Measurements from ENCODE around the gene CAPZA1.

Gene CAPZA1

GRCh38 chr1:112704934-112705627 is 85.4 kb downstream of the CAPZA1 start:
- H3K27ac ChIP-seq (ENCODE audit: low read length): no peak overlapping the region
- H3K4me3 ChIP-seq (ENCODE audit: low read length): peak overlapping the region; percentile 66
- peaks cover 18% of the 10 kb centered on the region for H3K36me3 ChIP-seq (ENCODE audit: insufficient read depth, low read depth, low read length)
- peak overlapping the region; percentile 68 for H3K9ac ChIP-seq (ENCODE audit: low read depth, low read length)
- no peaks in the 10 kb centered on the region for H3K9me3 ChIP-seq (ENCODE audit: insufficient read depth, low read depth, low read length)
- H3K27me3 ChIP-seq (ENCODE audit: insufficient read depth, low read length): peaks cover 58% of the 10 kb centered on the region
- H3K4me1 ChIP-seq (ENCODE audit: insufficient read depth, low read length): peaks cover 34% of the 10 kb centered on the region

DNA sequence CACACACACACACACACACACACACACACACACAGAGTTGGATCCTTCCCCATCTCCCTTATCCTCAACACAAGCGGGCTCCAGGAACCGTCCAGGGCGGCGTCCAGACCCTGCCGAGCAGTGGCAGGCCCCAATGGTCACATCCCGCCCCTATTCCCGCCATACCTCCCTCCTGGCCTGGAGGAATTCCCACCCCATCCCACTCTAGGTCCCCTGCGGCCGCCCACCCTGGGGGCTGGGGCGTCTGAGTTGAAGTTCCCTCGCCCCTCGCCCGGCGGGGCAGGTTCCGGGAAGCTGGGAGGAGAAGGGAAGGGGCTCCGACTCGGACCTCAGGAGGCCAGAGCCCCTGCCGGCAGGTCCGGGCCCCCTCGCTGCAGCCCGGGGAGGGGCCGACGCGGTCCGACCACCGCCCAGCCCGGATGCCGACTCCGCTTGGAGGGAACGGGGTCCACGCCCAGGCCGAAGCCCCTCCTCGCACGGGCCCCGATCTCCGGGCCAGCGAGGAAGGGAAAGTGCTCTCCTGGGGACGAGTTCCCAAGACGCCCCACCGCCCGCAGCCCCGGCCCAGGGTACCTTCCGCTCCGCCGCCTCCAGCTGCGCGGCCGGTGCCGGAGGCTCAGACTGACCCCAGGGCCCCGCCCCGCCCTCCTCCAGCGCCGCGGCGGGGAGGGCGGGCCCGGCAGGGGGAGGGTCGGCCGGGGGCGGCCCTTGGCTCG is 87.0 kb downstream of the CAPZA1 start, which contains the start of gene RHOC:
TSS of gene RHOC (minus strand) at position 623 of the 716 bp plus-strand sequence. CDS start 3,328 bp downstream, outside the sequence.
- Histone ChIP-seq H3K9ac (ENCODE audit: low read depth, low read length) (peak within 1 kb of the TSS; percentile 53; the same call in 1 of the 2 replicates), H3K4me3 (ENCODE audit: low read length) (peak within 1 kb of the TSS; percentile 66), H3K4me1 (ENCODE audit: insufficient read depth, low read length) (peaks cover 25% of the 10 kb centered on the region), H3K9me3 (ENCODE audit: insufficient read depth, low read depth, low read length) (no peaks in the 10 kb centered on the region), H3K27ac (ENCODE audit: low read length) (no peak within 1 kb of the TSS), H3K36me3 (ENCODE audit: insufficient read depth, low read depth, low read length) (peaks cover 13% of the 10 kb centered on the region), H3K27me3 (ENCODE audit: insufficient read depth, low read length) (peaks cover 60% of the 10 kb centered on the region)

DNA sequence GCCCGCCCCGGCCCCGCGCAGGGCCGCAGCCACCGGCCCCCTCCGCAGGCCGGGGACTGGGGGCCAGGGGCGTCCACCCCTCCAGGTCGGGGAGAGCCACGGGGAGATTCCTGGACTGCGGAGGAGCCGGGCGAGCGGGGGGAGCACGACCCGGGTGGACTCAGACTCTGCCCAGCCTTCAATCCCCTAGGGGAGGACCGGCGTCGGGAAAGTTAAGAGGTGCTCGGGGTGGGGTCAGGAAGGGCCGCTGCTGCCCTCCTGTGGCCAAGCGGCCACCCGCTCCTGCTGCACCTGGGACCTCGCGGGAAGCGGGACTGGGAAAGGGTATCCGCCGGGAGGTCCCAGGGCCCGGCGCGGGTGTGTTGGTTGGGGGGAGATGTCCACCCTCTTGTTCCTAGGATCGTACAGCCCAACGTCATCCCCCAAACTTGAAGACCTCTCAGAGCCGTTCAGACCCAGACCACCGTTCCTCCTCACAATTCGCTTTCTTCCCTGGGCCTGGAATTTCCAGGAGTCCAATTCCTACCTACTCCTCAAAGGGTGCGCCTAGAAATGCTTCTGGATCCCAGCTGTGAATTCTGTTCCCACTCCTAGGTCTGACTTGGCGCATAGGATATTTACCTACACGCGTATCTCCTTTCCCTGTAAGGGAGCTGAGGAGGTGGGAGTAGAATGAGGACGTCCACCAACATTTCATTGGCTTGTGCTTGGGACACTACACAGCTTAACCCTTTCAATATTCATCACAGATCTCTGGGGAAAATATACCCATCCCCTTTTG is 87.8 kb downstream of the CAPZA1 start:
- Histone ChIP-seq H3K4me3 (ENCODE audit: low read length) (peak overlapping the region; percentile 66), H3K27me3 (ENCODE audit: insufficient read depth, low read length) (peaks cover 53% of the 10 kb centered on the region), H3K9me3 (ENCODE audit: insufficient read depth, low read depth, low read length) (no peaks in the 10 kb centered on the region), H3K36me3 (ENCODE audit: insufficient read depth, low read depth, low read length) (peaks cover 13% of the 10 kb centered on the region), H3K27ac (ENCODE audit: low read length) (no peak overlapping the region), H3K4me1 (ENCODE audit: insufficient read depth, low read length) (peaks cover 23% of the 10 kb centered on the region), H3K9ac (ENCODE audit: low read depth, low read length) (peak overlapping the region; percentile 51; the same call in 1 of the 2 replicates)

DNA sequence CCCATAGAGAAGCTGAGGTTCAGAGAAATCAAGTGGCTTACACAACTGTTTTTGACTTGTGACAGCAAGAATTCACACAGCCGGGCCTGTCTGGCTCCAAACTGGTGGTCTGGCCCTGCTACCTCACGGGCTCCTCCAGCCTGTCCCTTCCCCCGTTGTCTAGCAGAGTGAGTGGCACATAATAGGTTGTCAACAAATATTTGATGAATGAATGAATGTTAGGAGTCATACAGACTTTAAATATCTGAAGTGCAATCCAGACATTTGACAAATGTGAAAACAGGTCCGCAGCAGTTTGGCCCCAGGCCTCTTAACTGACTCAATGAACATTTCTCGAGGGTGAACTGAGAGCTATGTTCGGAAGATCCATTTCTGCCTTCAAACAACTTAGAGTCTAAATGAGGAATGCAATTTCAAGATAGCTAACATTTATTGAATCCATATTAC is 88.4 kb downstream of the CAPZA1 start:
- Histone ChIP-seq H3K4me1 (ENCODE audit: insufficient read depth, low read length) (peaks cover 23% of the 10 kb centered on the region), H3K4me3 (ENCODE audit: low read length) (peak overlapping the region; percentile 66), H3K9me3 (ENCODE audit: insufficient read depth, low read depth, low read length) (no peaks in the 10 kb centered on the region), H3K27ac (ENCODE audit: low read length) (no peak overlapping the region), H3K27me3 (ENCODE audit: insufficient read depth, low read length) (peaks cover 47% of the 10 kb centered on the region), H3K9ac (ENCODE audit: low read depth, low read length) (peak overlapping the region; percentile 51; the same call in 1 of the 2 replicates), H3K36me3 (ENCODE audit: insufficient read depth, low read depth, low read length) (peaks cover 10% of the 10 kb centered on the region)

DNA sequence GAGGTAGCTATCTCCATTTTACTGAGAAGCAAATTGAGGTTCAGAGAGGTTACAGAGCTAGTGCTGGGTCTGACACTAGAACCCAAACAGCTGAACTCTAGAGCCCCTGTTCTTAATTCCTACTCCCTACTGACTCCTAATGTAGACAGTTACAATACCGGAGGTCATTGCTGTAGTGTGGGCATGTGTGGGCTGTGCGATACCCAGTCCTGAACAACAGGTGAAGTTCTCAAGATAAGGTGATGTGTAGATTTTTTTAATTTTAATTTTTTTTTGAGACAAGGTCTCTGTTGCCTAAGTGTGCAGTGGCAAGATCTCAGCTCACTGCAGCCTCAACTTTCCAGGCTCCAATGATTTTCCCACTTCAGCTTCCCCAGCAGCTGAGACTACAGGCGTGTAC is 88.9 kb downstream of the CAPZA1 start:
- Histone ChIP-seq H3K36me3 (ENCODE audit: insufficient read depth, low read depth, low read length) (peaks cover 8% of the 10 kb centered on the region), H3K9me3 (ENCODE audit: insufficient read depth, low read depth, low read length) (no peaks in the 10 kb centered on the region), H3K27me3 (ENCODE audit: insufficient read depth, low read length) (peaks cover 48% of the 10 kb centered on the region), H3K9ac (ENCODE audit: low read depth, low read length) (no peak overlapping the region), H3K4me3 (ENCODE audit: low read length) (no peak overlapping the region), H3K27ac (ENCODE audit: low read length) (no peak overlapping the region), H3K4me1 (ENCODE audit: insufficient read depth, low read length) (peaks cover 26% of the 10 kb centered on the region)

DNA sequence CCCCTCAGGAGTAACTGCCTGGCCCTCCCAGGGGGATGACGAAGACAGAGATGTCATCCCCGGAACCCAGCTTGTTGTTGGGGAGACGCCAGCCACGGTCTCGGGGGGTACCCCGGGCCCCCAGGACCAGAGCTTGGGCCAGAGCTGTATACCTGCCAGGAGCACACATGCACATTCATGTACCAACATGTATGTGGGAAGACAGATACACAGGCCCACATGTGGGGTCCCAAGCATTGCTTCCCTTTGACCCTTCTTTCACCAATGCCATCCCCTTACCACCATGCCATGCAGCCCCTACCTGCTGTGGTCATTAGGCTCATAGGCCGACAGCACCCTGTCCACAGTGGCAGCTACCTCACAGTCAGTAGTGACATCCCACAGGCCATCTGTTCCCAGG is 90.5 kb downstream of the CAPZA1 start:
- Histone ChIP-seq H3K4me1 (ENCODE audit: insufficient read depth, low read length) (peaks cover 16% of the 10 kb centered on the region; the same call in 1 of the 2 replicates), H3K27ac (ENCODE audit: low read length) (no peak overlapping the region), H3K9me3 (ENCODE audit: insufficient read depth, low read depth, low read length) (no peaks in the 10 kb centered on the region), H3K4me3 (ENCODE audit: low read length) (no peak overlapping the region), H3K36me3 (ENCODE audit: insufficient read depth, low read depth, low read length) (peaks cover 8% of the 10 kb centered on the region), H3K9ac (ENCODE audit: low read depth, low read length) (no peak overlapping the region), H3K27me3 (ENCODE audit: insufficient read depth, low read length) (peaks cover 52% of the 10 kb centered on the region)

GRCh38 chr1:112710586-112710985 is 91.0 kb downstream of the CAPZA1 start:
- Histone ChIP-seq H3K27ac (ENCODE audit: low read length) (no peak overlapping the region), H3K36me3 (ENCODE audit: insufficient read depth, low read depth, low read length) (peaks cover 8% of the 10 kb centered on the region), H3K4me1 (ENCODE audit: insufficient read depth, low read length) (peaks cover 13% of the 10 kb centered on the region; the same call in 1 of the 2 replicates), H3K9me3 (ENCODE audit: insufficient read depth, low read depth, low read length) (no peaks in the 10 kb centered on the region), H3K9ac (ENCODE audit: low read depth, low read length) (no peak overlapping the region), H3K4me3 (ENCODE audit: low read length) (no peak overlapping the region), H3K27me3 (ENCODE audit: insufficient read depth, low read length) (peaks cover 52% of the 10 kb centered on the region)

DNA sequence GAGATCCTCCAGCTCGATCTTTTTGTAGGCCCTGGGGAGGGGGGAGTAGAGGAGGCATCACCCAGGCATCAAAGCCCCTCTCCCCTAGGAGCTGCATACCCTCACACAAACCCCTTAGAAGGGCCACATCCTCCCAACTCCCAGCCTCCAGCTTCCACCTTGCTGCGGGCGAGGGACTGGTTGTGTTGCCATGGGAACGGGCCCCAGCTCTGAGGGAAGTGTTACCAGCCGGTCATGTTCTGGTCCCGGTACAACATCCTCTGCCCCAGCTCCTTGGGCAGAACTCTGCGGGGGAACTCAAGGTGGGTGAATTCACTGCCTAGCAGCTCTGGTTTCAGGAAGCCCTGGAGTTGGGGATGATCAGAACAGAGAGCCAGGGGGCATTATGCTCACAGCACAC is 91.4 kb downstream of the CAPZA1 start:
- H3K9ac ChIP-seq (ENCODE audit: low read depth, low read length): no peak overlapping the region
- H3K36me3 ChIP-seq (ENCODE audit: insufficient read depth, low read depth, low read length): peaks cover 8% of the 10 kb centered on the region
- no peaks in the 10 kb centered on the region for H3K9me3 ChIP-seq (ENCODE audit: insufficient read depth, low read depth, low read length)
- peaks cover 53% of the 10 kb centered on the region for H3K27me3 ChIP-seq (ENCODE audit: insufficient read depth, low read length)
- H3K27ac ChIP-seq (ENCODE audit: low read length): no peak overlapping the region
- H3K4me1 ChIP-seq (ENCODE audit: insufficient read depth, low read length): peaks cover 11% of the 10 kb centered on the region; the same call in 1 of the 2 replicates
- H3K4me3 ChIP-seq (ENCODE audit: low read length): no peak overlapping the region

- Histone ChIP-seq H3K4me1 (ENCODE audit: insufficient read depth, low read length) (peaks cover 12% of the 10 kb centered on the region; the same call in 1 of the 2 replicates), H3K9me3 (ENCODE audit: insufficient read depth, low read depth, low read length) (no peaks in the 10 kb centered on the region), H3K4me3 (ENCODE audit: low read length) (no peak overlapping the region), H3K36me3 (ENCODE audit: insufficient read depth, low read depth, low read length) (peaks cover 8% of the 10 kb centered on the region), H3K27me3 (ENCODE audit: insufficient read depth, low read length) (peaks cover 50% of the 10 kb centered on the region), H3K27ac (ENCODE audit: low read length) (no peak overlapping the region), H3K9ac (ENCODE audit: low read depth, low read length) (no peak overlapping the region)
These were observed 92.0 kb downstream of the CAPZA1 start for GRCh38 chr1:112711670-112712069.

DNA sequence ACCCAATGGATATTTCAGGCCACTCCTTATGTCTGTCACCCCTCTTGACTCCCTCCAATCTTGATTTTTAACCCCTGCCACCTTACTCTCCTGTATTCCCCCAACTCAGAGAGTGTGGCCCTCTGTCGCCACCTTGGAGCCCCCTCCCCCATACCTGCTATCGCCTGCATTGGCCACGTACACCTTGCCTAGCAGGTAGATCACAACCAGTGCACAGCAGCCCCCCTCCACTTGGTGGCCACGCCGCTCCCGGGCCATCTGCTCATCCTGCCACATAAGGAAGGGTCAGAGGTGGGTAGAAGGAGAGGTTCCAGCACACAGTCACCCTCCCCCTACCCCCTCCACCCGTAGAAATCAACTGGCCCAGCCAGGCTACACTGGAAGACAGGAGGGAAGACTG is 92.6 kb downstream of the CAPZA1 start:
- Histone ChIP-seq H3K4me1 (ENCODE audit: insufficient read depth, low read length) (peaks cover 14% of the 10 kb centered on the region; the same call in 1 of the 2 replicates), H3K9me3 (ENCODE audit: insufficient read depth, low read depth, low read length) (no peaks in the 10 kb centered on the region), H3K27me3 (ENCODE audit: insufficient read depth, low read length) (peaks cover 50% of the 10 kb centered on the region), H3K4me3 (ENCODE audit: low read length) (no peak overlapping the region), H3K9ac (ENCODE audit: low read depth, low read length) (no peak overlapping the region), H3K27ac (ENCODE audit: low read length) (no peak overlapping the region), H3K36me3 (ENCODE audit: insufficient read depth, low read depth, low read length) (peaks cover 8% of the 10 kb centered on the region)

GRCh38 chr1:112712701-112713128 is 93.1 kb downstream of the CAPZA1 start:
- Histone ChIP-seq H3K27me3 (ENCODE audit: insufficient read depth, low read length) (peaks cover 52% of the 10 kb centered on the region), H3K4me1 (ENCODE audit: insufficient read depth, low read length) (peaks cover 11% of the 10 kb centered on the region; the same call in 1 of the 2 replicates)

More at GRCh38 chr1:112712701-112713128, 93.1 kb downstream of the CAPZA1 start:
- H3K27ac ChIP-seq (ENCODE audit: low read length): no peak overlapping the region
- no peaks in the 10 kb centered on the region for H3K9me3 ChIP-seq (ENCODE audit: insufficient read depth, low read depth, low read length)
- no peak overlapping the region for H3K9ac ChIP-seq (ENCODE audit: low read depth, low read length)
- H3K36me3 ChIP-seq (ENCODE audit: insufficient read depth, low read depth, low read length): peaks cover 8% of the 10 kb centered on the region
- H3K4me3 ChIP-seq (ENCODE audit: low read length): no peak overlapping the region
